Cardiac fibroblast (primary cell): ENCODE data around the gene PHLDB1.

Experiments
- DNase-seq, 2 donors: peaks; one replicate each; pipeline versions ENCODE4 v3.0.0 to v3.0.0-alpha.2; 2010; ENCODE audit warnings: low read depth in 2 of 2
- H3K4me3 ChIP-seq, 2 donors: replicated peaks in 1 of 2; 1 replicate in 1 of 2; 2 replicates in 1 of 2; pipeline ENCODE4 v1.5.1; 2011; ENCODE audit warnings: low read depth in 2 of 2, low read length in 2 of 2, mild to moderate bottlenecking in 2 of 2, moderate library complexity in 1 of 2
- CTCF ChIP-seq: IDR thresholded peaks from one replicate; pipeline ENCODE4 v1.5.1; 2011; ENCODE audit warnings: low read depth, mild to moderate bottlenecking, low read length, inconsistent platforms

Gene PHLDB1

GRCh38 chr11:118659314-118659952 lies 52.0 kb downstream of the PHLDB1 start:
- peak; percentile 81 to 87 for DNase-seq
- peak; percentile 84 for TF ChIP-seq CTCF
- H3K4me3 ChIP-seq: no peak overlapping the region

GRCh38 chr11:118659953-118660680 lies 52.7 kb downstream of the PHLDB1 start:
- DNase-seq: no peak

GRCh38 chr11:118660681-118661424 lies 53.4 kb downstream of the PHLDB1 start:
- no peak overlapping the region for H3K4me3 ChIP-seq
- no peak for TF ChIP-seq CTCF
- no peak for DNase-seq

More at GRCh38 chr11:118659953-118660680, 52.7 kb downstream of the PHLDB1 start:
- H3K4me3 ChIP-seq: no peak overlapping the region
- TF ChIP-seq CTCF: no peak

- H3K4me3 ChIP-seq: no peak overlapping the region
- TF ChIP-seq CTCF: no peak
- DNase-seq: no peak
These were observed 54.2 kb downstream of the PHLDB1 start for GRCh38 chr11:118661425-118662301.

- TF ChIP-seq CTCF: no peak
- H3K4me3 ChIP-seq: no peak overlapping the region
- DNase-seq: no peak
These were observed 55.2 kb downstream of the PHLDB1 start for GRCh38 chr11:118662401-118663271.
